Rectal smooth muscle tissue (tissue), 1 donor: ENCODE measurements around the gene RER1.

ENCODE experiments used
- H3K27ac ChIP-seq: one replicate; pipeline ENCODE4 v1.7.0; 2013; ENCODE audit warnings: low read depth, low read length, inconsistent platforms
- H3K27me3 ChIP-seq: one replicate; pipeline ENCODE4 v1.7.0; 2013; ENCODE audit warnings: low read length; ENCODE audit not compliant: control insufficient read depth, insufficient read depth
- H3K36me3 ChIP-seq: one replicate; pipeline ENCODE4 v1.7.0; 2013; ENCODE audit warnings: low read length; ENCODE audit not compliant: control insufficient read depth, insufficient read depth
- H3K4me1 ChIP-seq: one replicate; pipeline ENCODE4 v1.7.0; 2013; ENCODE audit warnings: low read length; ENCODE audit not compliant: control insufficient read depth, insufficient read depth
- H3K4me3 ChIP-seq: one replicate; pipeline ENCODE4 v1.7.0; 2013; ENCODE audit warnings: low read length
- H3K9ac ChIP-seq: one replicate; pipeline ENCODE4 v1.7.0; 2013; ENCODE audit warnings: low read length

RER1 gene

DNA sequence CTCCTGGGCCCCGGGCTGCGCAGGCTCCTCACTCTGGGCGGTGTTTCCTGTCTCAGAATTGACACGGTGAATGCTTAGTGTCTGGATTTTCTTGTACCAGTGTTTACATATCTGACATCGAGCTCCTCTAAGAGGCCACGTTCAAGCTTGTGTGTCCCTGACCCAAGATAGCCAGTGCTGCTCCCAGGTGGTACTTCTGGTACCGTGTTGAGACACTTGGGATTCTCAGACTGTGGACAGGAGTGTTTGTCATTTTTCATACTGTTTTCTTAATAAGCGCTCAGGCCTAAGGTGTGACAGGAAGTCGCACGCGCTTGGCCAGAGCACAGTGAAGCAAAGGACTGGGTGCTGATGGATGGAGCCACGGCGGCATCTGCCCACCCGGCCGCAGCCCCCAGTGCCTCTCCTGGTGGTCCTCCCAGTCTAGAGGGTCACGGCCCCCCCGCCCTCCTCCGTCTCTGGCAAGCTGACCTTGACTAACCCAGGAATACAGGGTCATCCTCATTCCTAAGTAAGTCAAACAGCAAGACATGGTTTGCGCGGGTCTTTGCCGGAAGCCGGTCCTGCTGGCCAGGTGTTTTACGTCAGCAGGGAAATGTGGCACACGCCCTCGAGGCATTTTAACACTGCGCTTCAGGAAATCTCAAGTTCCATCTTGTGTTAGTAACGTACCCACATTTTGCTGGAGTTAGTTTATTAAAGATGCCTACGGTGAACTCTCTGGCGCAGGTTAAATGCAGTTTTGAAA is 12.7 kb downstream of the RER1 start:
- no peaks in the 10 kb centered on the region for H3K4me1 ChIP-seq
- peaks cover 41% of the 10 kb centered on the region for H3K36me3 ChIP-seq
- no peak overlapping the region for H3K27ac ChIP-seq
- no peak overlapping the region for H3K4me3 ChIP-seq
- H3K27me3 ChIP-seq, result no peaks in the 10 kb centered on the region
- no peak overlapping the region for H3K9ac ChIP-seq

DNA sequence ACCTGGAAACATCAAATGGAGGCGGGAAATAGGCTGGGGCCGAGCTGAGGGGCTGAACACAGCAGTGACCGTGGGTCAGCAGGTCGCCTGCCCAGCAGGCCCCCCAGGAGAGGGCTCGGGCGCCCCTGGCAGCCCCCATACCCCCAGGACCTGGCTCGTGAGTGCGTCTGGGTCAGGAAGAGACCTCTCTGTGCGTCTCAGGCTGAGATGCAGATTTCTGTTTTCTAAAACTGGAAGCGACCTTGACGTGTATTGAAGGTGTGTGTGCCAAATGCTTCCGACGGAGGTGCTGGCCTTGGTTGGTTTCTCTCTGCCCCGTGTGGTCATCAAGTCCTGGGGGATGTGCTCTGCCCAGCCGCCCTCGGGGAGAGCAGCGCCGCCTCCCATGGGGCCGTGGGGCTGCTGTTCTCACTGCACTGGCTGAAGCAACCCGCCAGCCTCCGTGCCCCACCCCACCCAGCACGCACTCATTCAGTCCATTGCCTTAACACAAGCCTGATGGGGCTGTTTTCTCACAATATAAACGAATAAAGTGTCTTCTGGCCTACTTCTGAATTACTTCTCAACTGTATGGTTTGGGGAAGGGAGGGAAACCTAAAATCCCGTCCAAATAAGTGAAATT is 13.4 kb downstream of the RER1 start:
- Histone ChIP-seq H3K9ac (no peak overlapping the region), H3K36me3 (peaks cover 35% of the 10 kb centered on the region), H3K4me1 (no peaks in the 10 kb centered on the region), H3K4me3 (no peak overlapping the region), H3K27ac (no peak overlapping the region), H3K27me3 (no peaks in the 10 kb centered on the region)

DNA sequence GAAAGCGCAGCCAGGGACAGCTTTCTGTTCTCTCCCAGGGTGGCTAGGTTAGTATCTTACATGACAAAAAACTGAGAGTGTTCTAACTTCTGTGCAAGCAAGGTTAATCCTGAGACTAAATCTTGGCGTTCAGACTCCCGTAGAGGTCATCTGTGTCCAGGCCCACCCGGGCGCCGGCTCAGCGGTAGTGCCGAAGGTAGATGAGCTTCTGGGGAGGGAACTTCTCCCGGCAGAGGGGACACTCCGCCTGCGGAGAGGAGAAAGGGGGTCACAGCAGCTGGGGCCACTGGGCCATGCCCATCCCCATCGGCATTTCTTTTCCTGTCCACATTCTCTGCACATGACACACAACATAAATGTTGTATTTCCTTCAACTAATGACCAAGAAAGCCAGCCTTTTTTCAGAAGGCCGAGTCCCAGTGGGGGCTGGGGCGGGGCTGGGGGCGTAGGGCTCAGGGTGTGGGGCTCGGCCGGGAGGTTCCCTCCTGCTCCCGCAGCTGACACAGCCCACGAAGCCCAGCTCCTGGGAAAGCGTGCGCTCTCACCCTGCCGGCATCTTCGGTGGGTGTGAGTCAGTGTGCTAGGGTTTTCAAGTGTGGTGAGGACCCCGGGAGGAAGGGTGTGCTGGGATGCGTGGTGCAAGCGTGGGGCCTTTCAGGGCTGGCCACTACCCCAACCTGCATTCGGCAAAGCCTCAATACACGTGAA is 14.1 kb downstream of the RER1 start:
- no peaks in the 10 kb centered on the region for H3K4me1 ChIP-seq
- H3K9ac ChIP-seq, result no peak overlapping the region
- H3K27me3 ChIP-seq, result no peaks in the 10 kb centered on the region
- no peak overlapping the region for H3K4me3 ChIP-seq
- H3K36me3 ChIP-seq, result peaks cover 35% of the 10 kb centered on the region
- no peak overlapping the region for H3K27ac ChIP-seq

DNA sequence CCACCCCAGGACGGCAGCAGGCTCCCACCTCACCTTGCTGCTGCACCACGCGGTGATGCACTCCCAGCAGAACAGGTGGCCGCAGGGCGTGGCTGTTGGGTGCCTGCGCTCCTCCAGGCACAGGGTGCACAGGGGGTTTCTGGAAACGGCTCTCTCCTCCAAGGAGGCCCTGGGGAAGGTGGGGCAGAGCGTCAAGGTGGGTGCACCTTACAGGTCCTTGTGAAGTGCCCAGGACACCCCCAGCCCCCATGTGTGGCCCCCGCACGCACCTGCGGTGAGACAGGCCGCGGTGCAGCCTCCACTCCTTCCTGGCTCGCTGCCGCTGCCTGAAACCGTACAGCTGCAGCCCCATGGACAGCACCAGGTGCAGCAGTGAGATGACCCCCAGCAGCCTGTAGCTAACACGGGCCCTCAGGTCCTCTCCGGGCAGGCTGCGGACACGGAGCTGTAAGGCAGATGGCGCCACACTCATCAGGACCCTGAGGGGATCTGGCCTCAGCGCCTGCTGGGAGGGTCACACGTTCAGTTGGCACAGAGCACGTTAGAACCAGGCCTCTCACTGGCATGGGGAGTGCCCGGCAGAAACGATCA is 14.9 kb downstream of the RER1 start:
- no peak overlapping the region for H3K4me3 ChIP-seq
- peaks cover 35% of the 10 kb centered on the region for H3K36me3 ChIP-seq
- H3K27me3 ChIP-seq, result no peaks in the 10 kb centered on the region
- H3K9ac ChIP-seq, result no peak overlapping the region
- H3K4me1 ChIP-seq, result no peaks in the 10 kb centered on the region
- no peak overlapping the region for H3K27ac ChIP-seq

GRCh38 chr1:2407166-2407990 is 15.7 kb downstream of the RER1 start:
- Histone ChIP-seq H3K4me3 (no peak overlapping the region), H3K4me1 (peaks cover 2% of the 10 kb centered on the region), H3K27ac (no peak overlapping the region), H3K36me3 (peaks cover 27% of the 10 kb centered on the region), H3K9ac (no peak overlapping the region), H3K27me3 (no peaks in the 10 kb centered on the region)

GRCh38 chr1:2407991-2408275 is 16.3 kb downstream of the RER1 start:
- peaks cover 23% of the 10 kb centered on the region for H3K36me3 ChIP-seq

DNA sequence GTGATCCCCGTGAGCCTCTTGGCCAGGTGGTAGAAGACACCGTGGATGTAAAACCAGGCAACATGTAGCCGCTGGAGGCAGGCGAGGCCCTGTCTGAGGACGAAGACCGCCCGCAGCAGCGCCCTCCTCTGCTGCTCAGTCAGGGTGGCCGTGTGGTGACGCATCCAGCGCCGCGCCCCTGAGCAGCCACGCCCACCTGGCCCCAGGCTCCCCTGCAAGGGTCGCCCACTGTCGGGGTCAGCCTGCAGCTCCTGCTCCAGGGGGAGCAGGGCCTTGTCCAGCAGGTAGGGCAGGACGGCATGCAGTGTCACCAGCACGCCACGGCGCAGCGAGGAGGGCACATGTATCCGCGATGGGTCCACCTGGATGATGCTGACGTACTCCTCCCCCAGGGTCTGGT is 16.8 kb downstream of the RER1 start:
- H3K27ac ChIP-seq, result no peak overlapping the region
- H3K27me3 ChIP-seq, result no peaks in the 10 kb centered on the region
- peaks cover 18% of the 10 kb centered on the region for H3K36me3 ChIP-seq
- H3K4me1 ChIP-seq, result peaks cover 6% of the 10 kb centered on the region
- H3K4me3 ChIP-seq, result no peak overlapping the region
- no peak overlapping the region for H3K9ac ChIP-seq

More at GRCh38 chr1:2407991-2408275, 16.3 kb downstream of the RER1 start:
- Histone ChIP-seq H3K4me1 (peaks cover 2% of the 10 kb centered on the region), H3K27me3 (no peaks in the 10 kb centered on the region), H3K9ac (no peak overlapping the region), H3K27ac (no peak overlapping the region), H3K4me3 (no peak overlapping the region)

GRCh38 chr1:2408859-2409276 is 17.2 kb downstream of the RER1 start:
- H3K9ac ChIP-seq, result no peak overlapping the region
- peaks cover 9% of the 10 kb centered on the region for H3K4me1 ChIP-seq
- no peak overlapping the region for H3K4me3 ChIP-seq
- no peak overlapping the region for H3K27ac ChIP-seq
- H3K27me3 ChIP-seq, result no peaks in the 10 kb centered on the region
- H3K36me3 ChIP-seq, result peaks cover 17% of the 10 kb centered on the region

DNA sequence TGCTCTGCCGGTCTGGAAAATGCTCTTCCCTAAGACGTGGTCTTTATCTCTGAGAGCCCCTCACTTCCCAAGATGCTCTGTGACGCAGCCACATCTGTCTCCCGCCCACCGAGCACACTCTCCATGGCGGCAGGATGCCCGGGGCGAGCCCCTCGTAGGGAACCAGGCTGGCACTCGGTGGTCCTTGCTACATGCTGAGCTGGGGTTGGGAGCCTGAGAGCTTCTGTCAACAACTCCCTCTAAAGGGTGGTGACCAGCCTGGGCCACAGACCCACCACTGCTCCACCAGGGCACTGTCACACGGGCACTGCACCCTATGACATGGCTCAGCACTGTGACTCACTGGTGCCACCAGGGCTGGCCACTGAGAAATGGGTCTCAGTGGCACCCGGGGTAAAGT is 18.1 kb downstream of the RER1 start:
- no peak overlapping the region for H3K4me3 ChIP-seq
- no peak overlapping the region for H3K27ac ChIP-seq
- no peaks in the 10 kb centered on the region for H3K27me3 ChIP-seq
- H3K4me1 ChIP-seq, result peaks cover 14% of the 10 kb centered on the region
- H3K36me3 ChIP-seq, result peaks cover 12% of the 10 kb centered on the region
- no peak overlapping the region for H3K9ac ChIP-seq

- peaks cover 14% of the 10 kb centered on the region for H3K4me1 ChIP-seq
- peak overlapping the region; percentile 76 for H3K9ac ChIP-seq
- peaks cover 4% of the 10 kb centered on the region for H3K36me3 ChIP-seq
Observed at GRCh38 chr1:2411801-2412394, 20.3 kb downstream of the RER1 start.

DNA sequence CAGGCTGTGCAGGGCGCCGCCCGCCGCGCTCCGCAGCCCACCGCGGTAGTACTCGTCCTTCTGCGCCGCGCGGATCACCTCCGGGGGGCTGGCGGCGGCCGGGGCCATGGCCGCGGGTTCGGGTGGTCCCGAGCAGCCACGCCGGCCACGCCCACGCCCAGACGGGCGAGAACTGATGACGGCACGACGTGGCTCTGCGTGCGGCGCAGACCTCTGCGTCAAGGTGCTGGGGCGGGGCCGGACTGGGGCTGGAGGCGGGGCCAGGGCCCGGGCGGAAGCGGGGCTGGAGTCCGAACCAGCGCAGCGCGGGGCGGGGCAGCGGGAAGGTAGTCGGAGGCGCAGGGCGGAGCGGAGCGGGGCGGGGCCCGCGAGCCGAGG is 20.7 kb downstream of the RER1 start, which contains the start of gene PEX10:
Gene PEX10, minus strand, starts transcription at position 170 of the 378 bp plus-strand sequence. Its CDS starts 62 bp downstream, at position 108.
- no peaks in the 10 kb centered on the region for H3K27me3 ChIP-seq
- H3K4me1 ChIP-seq, result peaks cover 14% of the 10 kb centered on the region
- H3K27ac ChIP-seq, result peak within 1 kb of the TSS; percentile 90
- H3K9ac ChIP-seq, result peak within 1 kb of the TSS; percentile 76
- peak within 1 kb of the TSS; percentile 83 for H3K4me3 ChIP-seq
- peaks cover 3% of the 10 kb centered on the region for H3K36me3 ChIP-seq

More at GRCh38 chr1:2411801-2412394, 20.3 kb downstream of the RER1 start:
- Histone ChIP-seq H3K27ac (peak overlapping the region; percentile 84), H3K27me3 (no peaks in the 10 kb centered on the region), H3K4me3 (peak overlapping the region; percentile 83)
